Activated CD8-positive, alpha-beta memory T cell treated with anti-CD3 and anti-CD28 coated beads, Interleukin-2, amount 50 U/mL, for 24 hours (primary cell): ENCODE results near the gene CHAC1.
"Not testable (repeated sequence)": the region's sequence is repeated elsewhere in the genome, so short reads cannot be mapped to it uniquely, and the experiment has no call there.

Experiments
- DNase-seq: peaks from one replicate; pipeline ENCODE4 v3.0.0-alpha.2; 2020; ENCODE audit errors: extremely low read depth

Gene CHAC1

DNA sequence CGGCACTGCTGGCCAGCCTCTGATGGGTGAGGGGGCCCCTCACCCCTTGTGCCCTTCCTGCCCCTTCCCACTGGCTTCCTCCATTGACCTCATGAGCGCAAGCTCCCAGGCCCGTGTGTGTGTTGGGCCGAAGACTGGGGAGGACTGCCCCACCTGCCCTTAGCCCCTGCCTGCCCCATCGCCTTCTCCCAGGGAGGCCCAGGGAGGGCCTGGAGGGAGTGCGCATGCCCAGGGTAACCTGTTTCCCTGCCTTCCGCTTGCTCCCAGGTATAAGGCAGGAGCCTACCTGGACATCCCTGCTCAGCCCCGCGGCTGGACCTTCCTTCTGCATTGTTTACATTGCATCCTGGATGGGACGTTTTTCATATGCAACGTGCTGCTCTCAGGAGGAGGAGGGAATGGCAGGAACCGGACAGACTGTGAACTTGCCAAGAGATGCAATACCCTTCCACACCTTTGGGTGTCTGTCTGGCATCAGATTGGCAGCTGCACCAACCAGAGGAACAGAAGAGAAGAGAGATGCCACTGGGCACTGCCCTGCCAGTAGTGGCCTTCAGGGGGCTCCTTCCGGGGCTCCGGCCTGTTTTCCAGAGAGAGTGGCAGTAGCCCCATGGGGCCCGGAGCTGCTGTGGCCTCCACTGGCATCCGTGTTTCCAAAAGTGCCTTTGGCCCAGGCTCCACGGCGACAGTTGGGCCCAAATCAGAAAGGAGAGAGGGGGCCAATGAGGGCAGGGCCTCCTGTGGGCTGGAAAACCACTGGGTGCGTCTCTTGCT lies 15.3 kb upstream of the CHAC1 start:
- no peak for DNase-seq

DNA sequence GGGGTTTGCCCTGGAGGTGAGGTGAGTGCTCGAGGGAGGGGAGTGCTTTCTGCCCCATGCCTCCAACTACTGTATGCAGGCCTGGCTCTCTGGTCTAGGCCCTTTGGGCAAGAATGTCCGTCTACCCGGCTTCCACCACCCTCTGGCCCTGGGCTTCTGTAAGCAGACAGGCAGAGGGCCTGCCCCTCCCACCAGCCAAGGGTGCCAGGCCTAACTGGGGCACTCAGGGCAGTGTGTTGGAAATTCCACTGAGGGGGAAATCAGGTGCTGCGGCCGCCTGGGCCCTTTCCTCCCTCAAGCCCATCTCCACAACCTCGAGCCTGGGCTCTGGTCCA lies 14.8 kb upstream of the CHAC1 start:
- DNase-seq, result no peak

DNA sequence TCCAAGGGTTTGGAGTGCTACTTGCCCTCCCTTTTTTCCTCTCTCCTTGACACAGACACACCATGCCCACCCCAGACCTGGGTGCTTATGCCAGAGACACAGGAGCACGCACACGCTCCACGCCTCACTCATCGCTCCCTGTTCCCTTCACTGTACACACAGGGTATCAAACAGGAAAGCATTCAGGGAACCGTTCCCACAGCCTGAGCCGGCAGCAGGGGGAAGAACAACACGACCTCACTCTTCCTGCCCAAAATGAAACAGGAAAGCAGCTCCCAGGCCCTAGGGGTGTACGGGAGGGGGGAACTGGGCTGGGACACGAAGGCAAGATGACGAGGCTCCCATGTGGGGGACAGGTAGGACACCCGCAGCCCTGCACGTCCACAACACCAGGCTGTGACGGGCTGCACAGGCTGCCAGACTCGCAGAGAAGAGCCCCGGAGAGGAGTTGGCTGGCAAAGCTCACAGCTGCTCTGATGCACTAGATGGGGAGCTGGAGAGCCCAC lies 12.9 kb upstream of the CHAC1 start:
- DNase-seq, result no peak

DNA sequence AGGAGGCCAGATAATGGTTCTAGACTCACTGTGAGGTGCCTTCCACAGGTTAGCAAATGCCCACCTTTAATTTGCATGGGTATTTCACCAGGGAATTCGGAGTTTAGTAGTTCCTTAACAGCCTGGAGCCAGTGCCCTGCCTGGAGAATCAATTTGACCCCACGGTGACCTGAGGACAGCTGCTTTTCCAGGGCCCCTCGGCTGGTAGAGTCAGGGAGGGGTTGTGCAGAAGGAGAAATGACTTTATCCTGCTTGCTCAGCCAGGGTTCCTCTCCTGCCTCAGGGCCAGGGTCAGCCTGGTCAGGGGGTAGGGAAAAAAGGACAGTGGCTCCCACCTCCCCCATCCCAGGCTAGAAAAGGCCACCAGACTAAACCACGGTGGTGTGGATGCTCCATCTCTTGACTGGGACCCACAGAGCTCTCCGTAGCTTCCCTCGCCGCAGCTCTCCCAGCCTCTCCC lies 12.2 kb upstream of the CHAC1 start:
- DNase-seq, result no peak

DNA sequence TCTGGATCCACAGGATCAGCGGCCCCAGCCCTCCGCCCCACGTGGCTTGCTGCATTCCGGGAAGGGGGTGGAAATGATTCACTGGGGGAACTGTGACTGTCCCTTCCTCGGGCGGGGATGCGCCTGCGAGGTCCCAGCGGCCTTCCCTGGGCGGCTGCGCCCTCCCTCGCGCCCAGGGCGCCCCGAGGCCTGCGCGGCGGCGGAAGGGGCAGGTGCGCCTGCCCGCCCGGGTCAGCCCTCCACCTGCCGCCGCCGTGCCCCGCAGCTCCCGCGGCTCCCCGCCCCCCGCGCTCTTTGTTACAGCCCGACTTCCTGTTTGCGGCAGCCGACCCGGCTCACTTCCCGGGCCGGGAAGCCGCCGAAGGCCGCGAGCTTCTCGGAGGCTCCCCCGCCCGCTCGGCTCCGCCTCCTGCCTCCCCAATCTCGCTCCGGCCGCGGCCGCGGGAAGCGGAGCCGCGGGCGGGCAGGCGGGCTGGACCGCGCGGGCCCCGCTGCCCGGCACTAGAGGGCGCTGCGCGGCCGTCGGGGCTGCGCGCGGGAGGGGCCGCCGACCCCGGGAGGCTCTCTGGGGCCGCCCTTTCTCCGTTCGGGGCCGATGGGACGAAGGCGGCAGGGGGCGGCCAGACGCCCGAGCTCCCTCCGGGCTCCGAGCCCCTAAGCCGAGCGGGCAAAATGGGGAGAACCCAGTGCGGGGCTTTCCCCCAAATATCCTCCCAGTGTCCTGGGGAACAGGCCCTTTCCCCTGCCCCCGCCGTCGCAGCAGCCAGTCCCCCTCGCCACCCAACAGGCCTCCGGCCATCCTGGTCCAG lies 11.5 kb upstream of the CHAC1 start:
- DNase-seq, result no peak

DNA sequence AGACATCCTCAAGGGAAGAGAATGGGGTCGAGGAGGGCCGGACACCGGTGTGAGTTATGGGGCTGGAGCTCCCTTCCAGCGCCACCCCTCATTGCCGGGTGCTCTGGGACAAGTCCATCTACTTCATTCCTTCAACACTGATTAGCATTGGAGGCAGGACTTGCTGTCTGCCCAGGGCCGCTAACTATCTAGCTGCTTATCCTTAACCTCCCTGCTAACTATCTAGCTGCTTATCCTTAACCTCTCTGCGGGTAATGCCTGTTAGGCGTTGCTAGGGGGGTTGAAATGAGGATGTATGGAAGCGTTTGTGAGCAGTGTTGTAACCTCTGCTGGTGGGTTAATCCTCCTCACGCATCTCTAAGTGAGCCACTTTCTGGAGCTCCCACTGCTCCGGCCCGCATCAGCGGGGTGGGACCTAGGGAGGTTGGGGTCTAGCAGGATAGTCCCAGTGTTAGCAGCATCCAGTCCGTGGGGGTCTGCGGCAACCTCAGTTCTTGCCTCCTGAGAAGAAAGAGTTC lies 10.9 kb upstream of the CHAC1 start:
- DNase-seq, result no peak

DNA sequence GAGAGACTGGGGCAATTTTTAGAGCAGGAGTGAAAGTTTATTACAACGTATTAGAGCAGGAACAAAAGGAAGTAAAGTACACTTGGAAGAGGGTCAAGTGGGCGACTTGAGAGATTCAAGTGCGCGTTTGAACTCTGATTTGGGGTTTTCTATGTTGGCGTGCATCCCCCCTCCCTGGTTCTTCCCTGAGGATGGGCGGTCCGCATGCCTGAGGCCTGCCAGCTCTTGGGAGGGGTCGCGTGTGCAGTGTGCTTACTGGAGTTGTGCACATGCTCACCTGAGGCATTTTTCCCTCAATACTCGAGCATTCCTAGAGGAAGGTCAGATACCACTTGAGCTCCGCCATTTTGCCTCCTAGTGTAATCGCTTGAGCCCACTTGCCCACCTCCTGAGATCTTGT lies 10.4 kb upstream of the CHAC1 start:
- DNase-seq, result no peak

DNA sequence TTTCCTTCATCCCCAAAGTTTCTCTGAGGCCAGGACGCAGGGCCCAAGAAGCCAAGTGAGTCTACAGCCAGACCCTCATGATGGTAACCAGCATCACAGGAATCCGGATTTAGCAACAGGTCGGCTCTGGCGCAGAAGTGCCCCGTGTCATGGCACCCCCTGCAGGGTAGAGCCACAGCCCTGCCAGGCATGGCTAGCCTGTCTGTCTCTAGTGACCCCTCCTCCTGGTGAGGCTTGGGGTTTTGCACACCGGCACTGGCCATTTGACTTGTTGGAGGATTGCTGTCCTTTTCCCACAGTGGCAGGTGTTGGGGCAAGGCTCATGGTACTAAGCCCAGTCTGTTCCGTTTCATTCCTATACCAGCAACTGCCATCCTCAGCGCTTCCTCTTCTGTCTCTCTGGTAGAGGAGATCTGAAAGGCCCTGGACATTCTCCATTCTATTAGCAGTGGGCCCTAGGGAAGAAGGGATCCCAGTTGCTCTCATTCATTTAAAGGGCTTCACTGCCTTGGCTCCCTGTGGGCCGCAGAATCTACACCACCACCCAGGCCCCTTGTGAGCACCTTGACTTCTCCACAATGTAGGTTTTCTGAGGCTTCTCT lies 9.4 kb upstream of the CHAC1 start:
- no peak for DNase-seq

DNA sequence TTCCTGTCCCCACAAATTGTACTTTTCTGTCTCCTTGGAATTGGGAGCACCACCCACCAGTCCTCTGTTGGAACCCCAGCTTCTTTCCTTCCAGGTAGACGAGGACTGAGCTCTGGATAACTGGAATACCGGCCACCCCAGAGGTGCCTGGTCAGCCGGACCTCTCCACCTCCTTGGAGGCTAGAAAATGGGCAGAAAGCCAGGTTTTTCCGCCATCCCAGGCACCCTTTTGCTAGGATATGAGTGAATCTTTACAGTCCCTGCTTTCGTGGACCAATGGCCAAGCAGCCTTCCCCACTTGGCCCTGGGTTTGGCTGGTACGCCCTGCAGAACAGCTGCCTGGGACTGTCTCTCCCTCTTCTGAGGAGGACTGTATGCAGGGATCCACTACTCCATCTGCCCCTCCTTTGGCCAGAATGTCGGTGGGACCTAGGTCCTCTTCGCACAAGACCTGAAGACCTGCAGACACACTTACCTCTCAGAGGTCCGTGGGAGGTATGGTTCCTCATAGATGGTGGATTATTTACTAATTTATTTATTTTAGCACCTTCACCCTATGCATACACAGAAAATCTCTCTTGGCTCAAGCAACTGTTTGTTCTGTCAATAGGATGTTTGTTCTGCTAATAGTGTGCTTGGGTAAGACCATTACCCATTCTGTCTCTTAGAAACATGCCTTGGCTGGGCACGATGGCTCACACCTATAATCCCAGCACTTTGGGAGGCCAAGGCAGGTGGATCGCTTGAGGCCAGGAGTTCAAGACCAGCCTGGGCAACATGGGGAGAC lies 8.6 kb upstream of the CHAC1 start:
- no peak for DNase-seq

DNA sequence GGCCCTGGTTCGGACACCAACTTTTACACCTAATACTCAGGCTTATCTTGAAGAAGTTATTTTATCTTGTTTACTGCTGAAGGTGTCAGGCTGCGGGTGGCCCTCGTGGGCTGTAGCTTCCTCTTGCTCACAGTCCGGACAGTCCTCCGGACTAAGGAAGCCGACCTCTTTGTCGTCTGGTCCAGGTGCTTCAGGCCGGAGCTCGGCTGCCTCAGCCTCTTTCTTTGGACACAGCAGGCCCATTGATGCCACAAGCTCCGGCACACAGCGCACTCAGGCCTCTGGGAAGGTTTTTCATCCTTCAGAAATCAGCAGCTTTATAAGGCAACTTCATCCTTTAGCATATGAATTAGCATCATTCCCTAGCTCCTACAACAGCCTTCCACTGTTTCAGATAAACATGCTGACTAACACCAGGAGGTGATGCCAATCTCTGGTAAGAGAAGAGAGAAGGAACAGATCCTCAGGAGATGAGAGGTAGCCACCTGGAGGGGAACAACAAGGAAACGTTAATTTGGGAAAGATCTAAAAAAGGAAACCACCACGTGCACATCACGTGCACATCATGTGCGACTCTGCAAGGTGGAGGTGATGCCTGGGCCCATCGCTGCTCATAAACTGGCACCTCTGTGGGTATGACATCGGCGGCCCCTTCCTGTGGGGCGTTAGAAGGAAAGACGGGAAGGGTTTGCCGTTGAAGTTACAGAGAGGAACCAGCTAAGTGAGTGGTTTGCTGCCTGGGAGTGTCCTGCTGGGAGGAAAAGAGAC lies 4.4 kb upstream of the CHAC1 start:
- DNase-seq, result no peak

DNA sequence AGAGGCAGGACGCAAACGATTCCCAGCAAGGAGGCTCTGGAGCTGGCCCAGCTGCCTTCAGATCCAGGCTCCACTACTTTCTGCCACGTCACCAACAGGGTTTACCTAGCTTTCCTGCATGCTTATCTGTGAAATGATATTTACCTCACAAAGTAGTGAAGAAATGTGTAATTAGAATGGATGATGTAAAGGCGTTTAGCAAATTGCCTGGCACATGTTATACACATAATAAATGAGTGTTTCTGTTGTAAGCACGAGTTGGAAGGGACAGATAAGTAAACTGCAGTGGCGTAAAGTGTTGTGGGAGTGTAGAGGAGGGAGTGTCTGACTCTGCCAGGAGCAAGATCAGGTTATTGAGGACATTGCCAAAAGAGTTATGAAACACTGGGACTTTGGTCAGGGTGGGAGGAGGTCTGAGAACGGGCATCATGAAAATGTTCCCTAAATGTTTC lies 3.5 kb upstream of the CHAC1 start:
- no peak for DNase-seq

DNA sequence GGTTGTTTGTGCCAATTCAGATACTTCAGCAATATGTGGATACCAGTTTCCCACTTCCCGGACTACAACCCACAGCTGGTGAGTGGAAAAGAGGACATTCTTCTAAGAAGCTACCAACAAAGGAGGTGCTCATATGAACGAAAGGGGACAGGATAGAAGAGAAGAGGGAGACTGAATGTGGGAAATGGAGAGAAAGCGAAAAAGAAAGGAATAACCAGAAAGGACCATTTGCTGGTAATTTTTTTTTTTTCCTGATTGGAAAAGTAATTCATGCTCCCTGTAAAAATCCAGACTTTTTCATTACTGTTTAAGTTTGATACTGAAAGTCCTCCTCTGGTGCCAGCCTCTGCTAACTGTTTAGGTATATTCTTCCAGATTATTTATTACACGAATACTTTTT lies 1.5 kb upstream of the CHAC1 start:
- no peak for DNase-seq

DNA sequence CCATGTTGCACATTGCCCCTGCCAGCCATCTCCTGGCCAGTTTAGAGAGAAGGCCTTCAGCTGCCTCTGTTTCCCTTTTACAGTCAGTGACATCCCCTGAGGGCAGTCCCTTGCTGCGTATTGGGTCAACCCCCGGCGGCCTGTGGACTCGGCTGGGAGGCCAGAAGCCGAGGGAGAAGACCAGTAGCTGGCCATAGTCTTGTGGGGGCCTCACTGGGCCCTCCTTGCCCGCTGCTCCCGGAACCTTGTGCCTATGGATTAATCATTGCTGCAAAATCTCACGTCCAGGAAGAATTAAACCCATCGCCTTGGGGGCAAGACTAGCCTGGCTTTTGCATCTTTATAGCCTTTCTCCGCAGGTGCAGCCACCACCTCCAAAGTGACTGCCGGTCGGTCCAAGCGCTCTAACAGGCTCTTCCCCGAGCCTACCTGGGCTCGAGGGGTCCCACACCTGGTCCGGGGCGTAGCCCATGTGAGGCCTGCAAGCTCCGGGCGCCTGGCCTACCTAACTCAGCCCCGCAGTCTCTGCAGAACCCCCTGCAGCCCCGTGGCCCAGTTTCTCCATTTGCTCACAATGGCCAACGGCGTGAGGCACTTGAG lies 870 bp upstream of the CHAC1 start:
- no peak for DNase-seq

DNA sequence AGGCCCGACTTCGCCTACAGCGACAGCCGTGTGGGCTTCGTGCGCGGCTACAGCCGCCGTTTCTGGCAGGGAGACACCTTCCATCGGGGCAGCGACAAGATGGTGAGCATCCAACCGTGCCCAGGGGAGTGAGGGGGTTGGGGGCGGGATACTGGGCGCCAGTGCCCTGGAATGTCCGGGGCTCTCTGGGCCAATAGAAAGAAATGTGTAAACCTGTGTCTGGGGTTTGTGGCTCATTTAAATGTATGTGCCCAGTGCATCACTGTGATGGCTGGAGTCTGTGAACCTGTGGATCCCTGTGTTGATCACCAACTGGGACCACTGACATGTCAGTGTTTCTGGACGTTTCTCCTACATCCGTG lies 423 bp downstream of the CHAC1 start:
- no peak for DNase-seq

DNA sequence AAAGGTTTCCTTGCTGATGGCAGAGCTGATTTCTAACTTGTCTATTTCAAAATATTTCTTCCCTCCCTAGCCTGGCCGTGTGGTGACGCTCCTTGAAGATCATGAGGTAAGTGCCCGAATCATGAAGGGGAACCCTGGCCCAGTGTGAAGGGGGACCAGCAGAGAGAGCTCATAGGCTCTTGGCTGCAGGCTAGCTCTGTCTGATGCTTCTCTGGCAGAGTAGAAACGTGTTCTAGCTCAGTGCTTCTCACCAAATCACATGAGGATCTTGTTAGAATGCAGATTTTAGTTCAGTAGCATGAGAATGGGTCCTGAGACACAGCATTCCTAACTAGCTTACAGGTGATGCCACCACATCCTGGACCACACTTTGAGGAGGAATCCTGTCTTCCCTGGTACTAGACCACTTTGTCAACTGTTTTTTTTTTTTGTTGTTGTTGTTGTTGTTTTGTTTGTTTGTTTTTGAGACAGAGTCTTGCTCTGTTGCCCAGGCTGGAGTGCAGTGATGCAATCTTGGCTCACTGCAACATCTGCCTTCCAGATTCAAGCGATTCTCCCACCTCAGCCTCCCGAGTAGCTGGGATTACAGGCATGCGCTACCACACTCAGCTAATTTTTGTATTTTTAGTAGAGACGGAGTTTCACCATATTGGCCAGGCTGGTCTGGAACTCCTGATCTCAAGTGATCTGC lies 1.0 kb downstream of the CHAC1 start:
- DNase-seq, result not testable (repeated sequence)

DNA sequence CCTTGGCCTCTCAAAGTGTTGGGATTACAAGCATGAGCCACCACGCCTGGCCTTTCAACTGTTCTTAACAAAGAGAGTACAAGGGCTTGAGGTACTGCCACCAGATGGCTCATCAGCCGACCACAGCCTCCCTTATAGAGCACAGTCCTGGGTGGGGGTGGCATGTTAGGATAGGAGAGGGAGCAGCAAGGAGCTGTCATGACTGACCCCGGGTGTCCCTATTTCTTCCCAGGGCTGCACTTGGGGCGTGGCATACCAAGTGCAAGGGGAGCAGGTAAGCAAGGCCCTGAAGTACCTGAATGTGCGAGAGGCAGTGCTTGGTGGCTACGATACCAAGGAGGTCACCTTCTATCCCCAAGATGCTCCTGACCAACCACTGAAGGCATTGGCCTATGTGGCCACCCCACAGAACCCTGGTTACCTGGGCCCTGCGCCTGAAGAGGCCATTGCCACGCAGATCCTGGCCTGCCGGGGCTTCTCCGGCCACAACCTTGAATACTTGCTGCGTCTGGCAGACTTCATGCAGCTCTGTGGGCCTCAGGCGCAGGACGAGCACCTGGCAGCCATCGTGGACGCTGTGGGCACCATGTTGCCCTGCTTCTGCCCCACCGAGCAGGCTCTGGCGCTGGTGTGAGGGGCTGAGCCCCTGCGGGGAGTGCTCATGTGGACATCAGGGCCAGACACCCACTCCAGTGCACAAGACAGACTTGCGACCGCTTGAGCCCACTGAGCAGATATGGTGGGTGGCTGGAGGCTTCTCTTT lies 2.1 kb downstream of the CHAC1 start:
- no peak for DNase-seq

DNA sequence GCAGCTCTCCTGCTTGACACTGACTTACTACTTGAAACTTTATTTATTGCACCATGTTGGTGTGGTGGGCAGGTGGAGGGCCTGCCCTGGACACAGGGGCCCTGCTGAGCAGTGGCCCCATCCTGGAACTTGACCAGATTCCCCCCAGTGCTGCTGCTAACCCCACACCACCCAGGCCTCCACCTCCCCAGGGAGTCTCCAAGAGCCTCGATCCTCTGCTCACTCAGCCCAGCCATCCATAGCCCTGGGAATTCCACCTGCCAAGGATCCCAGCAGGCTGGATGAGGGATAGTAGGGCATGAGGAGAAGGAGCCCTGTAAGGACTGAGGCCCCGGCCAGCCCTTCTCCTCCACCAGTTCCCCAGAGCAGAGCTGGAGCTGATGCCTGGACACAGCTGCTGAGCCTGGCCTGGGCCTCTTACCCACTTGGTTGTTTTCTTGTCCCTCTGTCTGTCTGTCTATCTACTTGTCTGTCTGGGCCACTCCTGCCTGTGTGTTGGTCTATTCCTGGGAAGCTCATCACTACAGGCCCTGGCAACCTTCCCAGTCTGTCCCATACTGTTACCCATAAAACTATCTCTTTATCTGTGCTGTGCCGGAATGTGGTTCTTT lies 2.8 kb downstream of the CHAC1 start:
- DNase-seq, result no peak

DNA sequence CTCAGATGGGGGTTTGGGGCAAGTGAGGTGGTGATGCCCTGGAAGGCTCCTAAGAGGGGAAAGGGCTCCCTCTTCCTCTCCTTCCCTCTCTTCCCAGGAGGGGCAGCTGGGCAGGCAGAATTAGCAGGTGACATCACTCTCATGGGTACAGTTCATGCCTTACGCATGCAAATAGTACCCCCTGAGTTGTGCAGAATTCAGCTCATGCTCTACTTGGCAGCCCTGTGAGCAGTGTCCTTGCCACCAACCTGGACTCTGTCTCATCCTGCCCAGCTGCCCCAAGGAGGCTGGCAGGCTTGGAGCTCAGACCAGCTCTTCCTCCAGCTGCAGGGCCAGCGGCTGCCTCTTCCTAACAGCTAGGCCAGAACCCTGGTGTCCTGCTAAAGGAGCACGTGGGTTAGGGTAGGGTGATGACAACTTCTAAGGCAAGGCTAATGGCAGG lies 3.3 kb downstream of the CHAC1 start:
- no peak for DNase-seq
